ENCODE measurements around the gene OR4X1.
"Not testable (repeated sequence)": the region's sequence is repeated elsewhere in the genome, so short reads cannot be mapped to it uniquely, and the experiment has no call there.

DNA sequence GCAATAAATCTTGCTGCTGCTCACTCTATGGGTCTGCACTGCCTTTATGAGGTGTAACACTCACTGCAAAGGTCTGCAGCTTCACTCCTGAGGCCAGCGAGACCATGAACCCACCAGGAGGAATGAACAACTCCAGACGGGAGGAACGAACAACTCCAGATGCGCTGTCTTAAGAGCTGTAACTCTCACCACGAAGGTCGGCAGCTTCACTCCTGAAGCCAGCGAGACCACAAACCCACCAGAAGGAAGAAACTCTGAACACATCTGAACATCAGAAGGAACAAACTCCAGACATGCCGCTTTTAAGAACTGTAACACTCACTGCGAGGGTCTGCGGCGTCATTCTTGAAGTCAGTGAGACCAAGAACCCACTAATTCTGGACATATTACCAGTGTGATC is 33.6 kb upstream of the OR4X1 start:
- not testable (repeated sequence) for TF ChIP-seq CTCF (IDR thresholded peaks at IDR 0.05; ENCODE audit: insufficient read depth, low read depth, low read length); EZH2 (IDR thresholded peaks at IDR 0.05; ENCODE audit: insufficient read depth, low read length)
